Measurements from ENCODE around the gene SHISA2. TPM values are rescaled to one million over a fixed set of nuclear protein-coding genes. Genes with fewer than 3 reads are reported as not detected.
"Not testable (repeated sequence)": the region's sequence is repeated elsewhere in the genome, so short reads cannot be mapped to it uniquely, and the experiment has no call there.

Gene SHISA2
- total and polyA plus RNA-seq, 4 donors, result 0.68 to 20.1 (median 8.8) TPM

DNA sequence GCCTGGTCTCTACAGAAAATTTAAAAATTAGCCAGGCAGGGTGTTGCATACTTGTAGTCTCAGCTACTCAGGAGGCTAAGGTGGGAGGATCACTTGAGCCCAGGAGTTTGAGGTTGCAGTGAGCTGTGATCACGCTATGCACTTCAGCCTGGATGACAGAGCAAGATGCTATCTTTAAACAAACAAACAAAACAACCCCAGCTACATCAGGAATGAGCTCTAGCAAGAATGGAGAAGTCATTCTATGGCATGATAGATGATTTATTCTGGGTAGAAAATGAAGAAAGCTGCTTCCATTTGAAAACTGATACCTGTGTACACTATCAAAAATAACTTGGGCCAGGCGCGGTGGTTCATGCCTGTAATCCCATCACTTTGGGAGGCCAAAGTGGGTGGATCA, 15.8 kb upstream of the SHISA2 start:
- Histone ChIP-seq H3K4me3 (no peak overlapping the region), H3K9ac (ENCODE audit: insufficient read depth in 1 of 2, low read length in 2 of 2) (no peak overlapping the region), H3K4me1 (ENCODE audit: control insufficient read depth in 5 of 5, insufficient read depth in 5 of 5, low read length in 5 of 5) (no peaks in the 10 kb centered on the region), H3K36me3 (ENCODE audit: control insufficient read depth in 4 of 4, insufficient read depth in 4 of 4, low read length in 4 of 4) (no peaks in the 10 kb centered on the region), H3K27me3 (ENCODE audit: control insufficient read depth in 3 of 3, insufficient read depth in 3 of 3, low read length in 2 of 3) (no peaks in the 10 kb centered on the region), H3K27ac (ENCODE audit: low read depth in 1 of 2, low read length in 1 of 2) (no peak overlapping the region), H3K9me3 (ENCODE audit: control insufficient read depth in 4 of 4, insufficient read depth in 3 of 4, low read length in 3 of 4) (peaks cover 0 to 2% (median 0%) of the 10 kb centered on the region in 4 donors)
- no peak for DNase-seq
- no peak for ATAC-seq (ENCODE audit: insufficient read depth, low FRiP score)
- TF ChIP-seq, protein P1, sequence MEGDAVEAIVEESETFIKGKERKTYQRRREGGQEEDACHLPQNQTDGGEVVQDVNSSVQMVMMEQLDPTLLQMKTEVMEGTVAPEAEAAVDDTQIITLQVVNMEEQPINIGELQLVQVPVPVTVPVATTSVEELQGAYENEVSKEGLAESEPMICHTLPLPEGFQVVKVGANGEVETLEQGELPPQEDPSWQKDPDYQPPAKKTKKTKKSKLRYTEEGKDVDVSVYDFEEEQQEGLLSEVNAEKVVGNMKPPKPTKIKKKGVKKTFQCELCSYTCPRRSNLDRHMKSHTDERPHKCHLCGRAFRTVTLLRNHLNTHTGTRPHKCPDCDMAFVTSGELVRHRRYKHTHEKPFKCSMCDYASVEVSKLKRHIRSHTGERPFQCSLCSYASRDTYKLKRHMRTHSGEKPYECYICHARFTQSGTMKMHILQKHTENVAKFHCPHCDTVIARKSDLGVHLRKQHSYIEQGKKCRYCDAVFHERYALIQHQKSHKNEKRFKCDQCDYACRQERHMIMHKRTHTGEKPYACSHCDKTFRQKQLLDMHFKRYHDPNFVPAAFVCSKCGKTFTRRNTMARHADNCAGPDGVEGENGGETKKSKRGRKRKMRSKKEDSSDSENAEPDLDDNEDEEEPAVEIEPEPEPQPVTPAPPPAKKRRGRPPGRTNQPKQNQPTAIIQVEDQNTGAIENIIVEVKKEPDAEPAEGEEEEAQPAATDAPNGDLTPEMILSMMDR (IDR thresholded peaks at IDR 0.05; ENCODE audit: control extremely low read depth, extremely low read depth), result no peak
- 90 to 92% methylated on average over 3 of the region's 3 CpGs for WGBS, 2 donors

DNA sequence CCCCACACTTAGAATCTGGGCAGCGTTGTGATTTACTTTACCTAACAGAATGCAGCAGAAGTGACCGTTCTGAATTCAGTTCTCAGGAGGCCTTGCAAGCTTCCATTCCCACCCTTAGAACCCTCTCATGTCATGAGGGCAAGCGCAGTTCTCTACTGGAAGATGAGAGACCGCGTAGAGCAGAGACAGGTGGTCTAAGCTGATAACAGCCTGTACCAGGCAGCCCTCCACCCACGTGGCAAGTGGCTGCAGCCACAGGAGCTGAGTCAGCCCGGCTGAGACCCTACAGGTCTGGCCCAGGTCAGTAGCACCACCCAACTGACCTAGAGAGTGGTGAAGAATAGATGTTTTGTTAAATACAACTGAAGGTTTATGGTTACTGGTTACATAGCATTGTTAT, 14.7 kb upstream of the SHISA2 start:
- H3K9me3 ChIP-seq (ENCODE audit: control insufficient read depth in 4 of 4, insufficient read depth in 3 of 4, low read length in 3 of 4); H3K4me1 ChIP-seq (ENCODE audit: control insufficient read depth in 5 of 5, insufficient read depth in 5 of 5, low read length in 5 of 5); H3K27me3 ChIP-seq (ENCODE audit: control insufficient read depth in 3 of 3, insufficient read depth in 3 of 3, low read length in 2 of 3); H3K9ac ChIP-seq (ENCODE audit: insufficient read depth in 1 of 2, low read length in 2 of 2); DNase-seq; H3K36me3 ChIP-seq (ENCODE audit: control insufficient read depth in 4 of 4, insufficient read depth in 4 of 4, low read length in 4 of 4); H3K27ac ChIP-seq (ENCODE audit: low read depth in 1 of 2, low read length in 1 of 2); ATAC-seq (ENCODE audit: insufficient read depth, low FRiP score); H3K4me3 ChIP-seq: not testable (repeated sequence)
- WGBS, 2 donors, result 66 to 74% methylated on average over 7 of the region's 7 CpGs

DNA sequence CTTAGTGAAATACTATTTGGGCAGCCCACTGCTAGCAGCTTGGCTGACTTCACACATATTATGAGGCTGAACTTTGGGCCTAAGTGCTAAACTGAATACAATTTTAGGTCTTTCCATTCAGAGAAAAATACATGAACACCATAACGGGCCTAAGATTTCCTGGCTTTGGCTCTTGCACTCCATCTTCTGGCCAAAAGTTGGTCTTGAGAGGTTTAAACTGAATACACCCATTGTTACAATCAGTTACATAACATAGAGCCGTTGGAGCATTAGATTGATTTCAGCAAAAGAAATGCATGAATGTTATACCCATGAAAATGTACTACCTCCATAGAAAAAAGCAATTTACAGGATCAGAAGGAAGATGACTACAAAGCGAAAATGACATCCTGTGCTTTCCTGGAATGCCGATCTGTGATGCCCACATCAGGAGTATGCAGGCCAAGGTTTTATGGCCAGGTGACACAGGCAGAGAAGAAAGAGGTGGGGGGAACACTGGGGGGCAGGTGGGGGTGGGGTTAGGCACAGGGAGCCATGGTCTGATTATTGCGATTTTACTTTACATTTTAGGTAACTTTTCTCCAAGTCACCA, 11.1 kb upstream of the SHISA2 start:
- 55 to 58% methylated on average over 5 of the region's 5 CpGs for WGBS, 2 donors
- H3K9me3 ChIP-seq (ENCODE audit: control insufficient read depth in 4 of 4, insufficient read depth in 3 of 4, low read length in 3 of 4), result no peaks in the 10 kb centered on the region
- ATAC-seq (ENCODE audit: insufficient read depth, low FRiP score) (no peak), DNase-seq (peak; percentile 70 to 90 (median 87))
- no peak overlapping the region for H3K9ac ChIP-seq (ENCODE audit: insufficient read depth in 1 of 2, low read length in 2 of 2)
- H3K36me3 ChIP-seq (ENCODE audit: control insufficient read depth in 4 of 4, insufficient read depth in 4 of 4, low read length in 4 of 4), result no peaks in the 10 kb centered on the region
- TF ChIP-seq, protein P1 (IDR thresholded peaks at IDR 0.05; ENCODE audit: control extremely low read depth, extremely low read depth), result peak; percentile 39
- H3K27me3 ChIP-seq (ENCODE audit: control insufficient read depth in 3 of 3, insufficient read depth in 3 of 3, low read length in 2 of 3), result no peaks in the 10 kb centered on the region
- no peak overlapping the region for H3K27ac ChIP-seq (ENCODE audit: low read depth in 1 of 2, low read length in 1 of 2)
- H3K4me3 ChIP-seq, result no peak overlapping the region
- peaks cover 0 to 6% (median 0%) of the 10 kb centered on the region in 5 donors for H3K4me1 ChIP-seq (ENCODE audit: control insufficient read depth in 5 of 5, insufficient read depth in 5 of 5, low read length in 5 of 5)

DNA sequence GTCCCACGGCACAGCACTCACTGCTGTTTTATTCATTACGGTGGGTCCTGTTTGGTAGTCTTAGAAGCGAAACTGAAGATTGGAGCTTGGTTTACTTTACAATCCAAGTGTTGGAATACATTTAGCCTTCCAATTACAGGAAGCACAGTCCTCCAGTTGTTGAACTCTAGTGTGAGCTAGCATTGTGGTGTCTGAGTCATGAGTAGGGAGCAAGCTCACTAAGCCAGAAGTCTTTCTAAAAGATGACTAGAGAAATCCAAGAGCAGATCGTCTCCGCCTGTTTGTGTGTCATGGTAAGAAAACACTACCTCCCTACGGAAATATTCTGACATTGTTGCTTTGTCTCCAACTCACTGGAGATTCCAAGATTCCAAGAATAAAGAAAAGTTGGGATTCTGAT, 10.1 kb upstream of the SHISA2 start:
- peak in 2 of 3 donors; percentile 31 to 44 for DNase-seq
- no peak overlapping the region for H3K9ac ChIP-seq (ENCODE audit: insufficient read depth in 1 of 2, low read length in 2 of 2)
- H3K4me3 ChIP-seq, result no peak overlapping the region
- peaks cover 0 to 6% (median 0%) of the 10 kb centered on the region in 5 donors for H3K4me1 ChIP-seq (ENCODE audit: control insufficient read depth in 5 of 5, insufficient read depth in 5 of 5, low read length in 5 of 5)
- H3K9me3 ChIP-seq (ENCODE audit: control insufficient read depth in 4 of 4, insufficient read depth in 3 of 4, low read length in 3 of 4), result no peaks in the 10 kb centered on the region
- WGBS, 2 donors, result 83 to 89% methylated on average over 6 of the region's 6 CpGs
- no peak overlapping the region for H3K27ac ChIP-seq (ENCODE audit: low read depth in 1 of 2, low read length in 1 of 2)
- TF ChIP-seq, protein P1 (IDR thresholded peaks at IDR 0.05; ENCODE audit: control extremely low read depth, extremely low read depth), result no peak
- ATAC-seq (ENCODE audit: insufficient read depth, low FRiP score), result no peak
- no peaks in the 10 kb centered on the region for H3K27me3 ChIP-seq (ENCODE audit: control insufficient read depth in 3 of 3, insufficient read depth in 3 of 3, low read length in 2 of 3)
- H3K36me3 ChIP-seq (ENCODE audit: control insufficient read depth in 4 of 4, insufficient read depth in 4 of 4, low read length in 4 of 4), result no peaks in the 10 kb centered on the region
